PC-3 (cell line): Measurements from ENCODE around the gene ANKS1A.

Source experiments
- CTCF ChIP-seq: fragments of 300-600 bp; sonication (generic); conservative IDR thresholded peaks from 2 replicates; pipeline ENCODE4 v1.5.1; 2017; ENCODE audit warnings: antibody characterized with exemption, low read depth, mild to moderate bottlenecking, low read length
- EZH2 ChIP-seq: fragments of 300-600 bp; sonication (generic); IDR thresholded peaks from one replicate; pipeline ENCODE4 v1.6.1; 2017; ENCODE audit warnings: antibody characterized with exemption, mild to moderate bottlenecking, low read length; ENCODE audit not compliant: unreplicated experiment
- EZH2phosphoT487 ChIP-seq: fragments of 300-600 bp; sonication (generic); IDR thresholded peaks from 2 replicates; pipeline ENCODE4 v1.6.1; 2018; ENCODE audit warnings: mild to moderate bottlenecking, antibody characterized with exemption, low read length, borderline replicate concordance

DNA sequence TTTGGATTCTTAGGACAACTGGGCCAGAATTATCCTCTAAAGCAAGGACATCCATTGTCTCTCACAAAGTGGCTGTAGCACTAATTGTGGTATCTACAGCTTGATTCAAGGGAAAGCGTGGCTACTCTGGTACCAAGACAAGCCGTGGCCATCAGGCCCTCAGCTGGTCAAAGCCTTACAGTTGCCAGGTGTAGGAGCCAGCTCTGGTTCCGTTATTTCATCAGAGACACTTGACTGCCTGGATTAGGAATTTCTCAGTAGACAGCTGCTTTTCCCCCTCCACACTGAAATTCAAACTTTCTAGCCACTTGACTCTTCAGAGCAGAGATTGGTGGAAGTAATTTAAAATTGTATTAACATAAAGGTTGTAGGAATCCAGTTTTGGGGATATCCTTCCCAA lies 104.2 kb downstream of the ANKS1A start:
- TF ChIP-seq EZH2, result no peak
- no peak for TF ChIP-seq CTCF
- no peak for TF ChIP-seq EZH2phosphoT487
